GM12878 (cell line): ENCODE measurements around the gene TMEM72. TPM values are rescaled to one million over a fixed set of nuclear protein-coding genes. Genes with fewer than 3 reads are reported as not detected.

Experiments
- ATAC-seq: fragments of 200-7000 bp; cut with Tn5 transposase; 3 replicates; pipeline ENCODE4 v1.9.1; 2020; ENCODE audit warnings: mild to moderate bottlenecking, moderate library complexity
- BruUV-seq: library from RNA; stranded (reverse); fragments of 400-500 nt; replicated peaks from 2 replicates; lab custom pipeline; 2021; lab: Mats Ljungman, UMichigan
- CTCF ChIA-PET: fragments of 300-600 bp; sonication (Branson Sonifier 250); formaldehyde crosslinking; extraction: SDS; loops from one replicate; lab custom pipeline; 2021; ENCODE audit warnings: inconsistent platforms; lab: Yijun Ruan, JAX
- POLR2A ChIA-PET: fragments of 350-600 bp; formaldehyde crosslinking; extraction: SDS; loops from one replicate; lab custom pipeline; 2021; ENCODE audit warnings: inconsistent platforms; lab: Charles Lee
- RAD21 ChIA-PET: fragments of 300-600 bp; sonication (Branson Sonifier 250); formaldehyde crosslinking; loops from one replicate; lab custom pipeline; 2023; ENCODE audit warnings: antibody characterized with exemption; ENCODE audit not compliant: unreplicated experiment; lab: Charles Lee
- SMC1A ChIA-PET: fragments of 300-600 bp; sonication (Branson Sonifier 250); formaldehyde crosslinking; loops from one replicate; lab custom pipeline; 2023; ENCODE audit not compliant: unreplicated experiment, uncharacterized antibody; lab: Charles Lee
- DNase-seq: peaks from one replicate; pipeline ENCODE4 v3.0.0-alpha.2; 2011; ENCODE audit warnings: low read depth, low spot score
- FAIRE-seq: peaks from 3 replicates; lab custom pipeline; 2011; peaks lifted over from hg19 to GRCh38; lab: Jason Lieb, UNC
- H2AFZ ChIP-seq: 2 replicates; pipeline ENCODE4 v1.6.0; 2011; ENCODE audit warnings: low read depth, low read length, control low read depth; ENCODE audit not compliant: control insufficient read depth
- H3K27ac ChIP-seq: 2 replicates; pipeline ENCODE4 v1.5.1; 2011; ENCODE audit warnings: control low read depth; ENCODE audit not compliant: control insufficient read depth, insufficient read depth
- H3K27me3 ChIP-seq, 2 experiments: replicated peaks in 1 of 2; 2 replicates each; pipeline versions ENCODE4 v1.6.0 to v1.6.1; 2011; ENCODE audit warnings: low read length in 1 of 2; ENCODE audit not compliant: control insufficient read depth in 2 of 2, insufficient read depth in 2 of 2
- H3K36me3 ChIP-seq, 2 experiments: 2 replicates each; pipeline ENCODE4 v1.5.1; 2011; ENCODE audit warnings: low read length in 1 of 2; ENCODE audit not compliant: control insufficient read depth in 2 of 2, insufficient read depth in 2 of 2
- H3K4me1 ChIP-seq: 2 replicates; pipeline ENCODE4 v1.6.1; 2011; ENCODE audit warnings: mild to moderate bottlenecking, low read length, moderate library complexity, mixed read lengths; ENCODE audit not compliant: control insufficient read depth, insufficient read depth
- H3K4me2 ChIP-seq: 2 replicates; pipeline ENCODE4 v1.6.0; 2011; ENCODE audit warnings: control low read depth; ENCODE audit not compliant: control insufficient read depth, insufficient read depth
- H3K4me3 ChIP-seq: fragments of 200-600 bp; sonication (generic); 2 replicates; pipeline ENCODE4 v1.5.1; 2016
- H3K79me2 ChIP-seq: 2 replicates; pipeline ENCODE4 v1.6.0; 2011; ENCODE audit warnings: low read length; ENCODE audit not compliant: control insufficient read depth, insufficient read depth
- H3K9ac ChIP-seq: 2 replicates; pipeline ENCODE4 v1.8.0; 2011; ENCODE audit warnings: low read length, control low read depth, mixed read lengths; ENCODE audit not compliant: control insufficient read depth, insufficient read depth
- H3K9me3 ChIP-seq: replicated peaks from 3 replicates; pipeline ENCODE4 v1.5.1; 2011; ENCODE audit warnings: mild to moderate bottlenecking, low read length; ENCODE audit not compliant: control insufficient read depth, insufficient read depth
- H4K20me1 ChIP-seq: 2 replicates; pipeline ENCODE4 v1.6.0; 2011; ENCODE audit not compliant: control insufficient read depth, insufficient read depth
- ATF3 ChIP-seq: IDR thresholded peaks from 2 replicates; pipeline ENCODE4 v1.6.1; 2011; ENCODE audit warnings: low read depth, mild to moderate bottlenecking, low read length, moderate library complexity, borderline replicate concordance; ENCODE audit errors: extremely low read depth
- HDAC6 ChIP-seq: fragments of 200-600 bp; sonication (generic); IDR thresholded peaks from one replicate; pipeline ENCODE4 v1.8.0; 2017; ENCODE audit warnings: antibody characterized with exemption; ENCODE audit not compliant: unreplicated experiment
- MEF2B ChIP-seq: fragments of 450-650 bp; IDR thresholded peaks from 2 replicates; pipeline ENCODE4 v1.6.1; 2018; ENCODE audit warnings: mild to moderate bottlenecking, moderate library complexity; ENCODE audit not compliant: partially characterized antibody, poor library complexity, severe bottlenecking
- MYB ChIP-seq: fragments of 150-350 bp; IDR thresholded peaks from 2 replicates; pipeline ENCODE4 v1.6.1; 2014; ENCODE audit warnings: mild to moderate bottlenecking, low read depth, low read length, borderline replicate concordance
- PKNOX1 ChIP-seq: fragments of 450-650 bp; IDR thresholded peaks from 2 replicates; pipeline ENCODE4 v1.6.1; 2016; ENCODE audit warnings: mild to moderate bottlenecking
- POLR2AphosphoS2 ChIP-seq: IDR thresholded peaks from 2 replicates; pipeline ENCODE4 v1.6.1; 2011; ENCODE audit warnings: low read depth, mild to moderate bottlenecking, low read length, improper control_type of control experiment, moderate library complexity
- RBBP5 ChIP-seq: fragments of 200-600 bp; sonication (generic); conservative IDR thresholded peaks from 2 replicates; pipeline ENCODE4 v1.6.1; 2016
- TAF1 ChIP-seq: IDR thresholded peaks from 2 replicates; pipeline ENCODE4 v1.6.1; 2011; ENCODE audit warnings: mild to moderate bottlenecking, low read depth, low read length, borderline replicate concordance
- TCF12 ChIP-seq: IDR thresholded peaks from 2 replicates; pipeline ENCODE4 v1.6.1; 2011; ENCODE audit warnings: low read depth, mild to moderate bottlenecking, low read length
- WGBS: methylation state at CpG from one replicate; pipeline ENCODE4 v1.1.6; 2016; ENCODE audit warnings: low lambda C conversion rate; ENCODE audit not compliant: insufficient replicate concordance, insufficient coverage; ENCODE audit errors: missing lambda C conversion rate; 5-methylcytosine and 5-hydroxymethylcytosine counted together
- in situ Hi-C: fragments of 300-500 bp; cut with MboI; formaldehyde crosslinking; loops from 9 replicates; pipeline ENCODE4 v1.14.3; 2018; ENCODE audit warnings: mixed read lengths
- intact Hi-C: fragments of 100-400 bp; cut with micrococcal nuclease; formaldehyde crosslinking; loops from one replicate; pipeline ENCODE4 v1.14.2; 2022; ENCODE audit not compliant: unreplicated experiment
- polyA plus RNA-seq, 11 experiments: library from polyadenylated mRNA; depleted of rRNA in 4 of 11; unstranded in 6 of 11; stranded (reverse) in 5 of 11; fragments of >200 nt; fragmentation: Nextera tagmentation in 4 of 11; fragmentation: Illumina TruSeq in 1 of 11; extraction: Ambion mirVana in 4 of 11; extraction: Trizol in 1 of 11; gene quantifications; 1 replicate in 1 of 11; 2 replicates in 10 of 11; pipeline versions ENCODE4 v1.2.1 to v1.2.3, GENCODE V29; 2011 to 2016; ENCODE audit warnings: inconsistent platforms in 2 of 11, missing spikeins in 2 of 11, low read depth in 1 of 11
- total RNA-seq, 4 experiments: library from RNA; depleted of rRNA in 3 of 4; stranded (reverse); fragments of >200 nt in 3 of 4; fragmentation: Illumina TruSeq in 1 of 4; extraction: Trizol in 1 of 4; gene quantifications; 2 replicates each; pipeline versions ENCODE4 v1.2.1 to v1.2.3, GENCODE V29; 2013 to 2021

The TMEM72 gene
- total and polyA plus RNA-seq, 10 of the 15 experiments (the other 5 are each of a cell fraction or from before 2014, with no cell fraction given), result 0.12 TPM; not detected in 9

GRCh38 chr10:44894691-44895090 is 16.4 kb upstream of the TMEM72 start (continued):
- no peak for TF ChIP-seq POLR2AphosphoS2
- TF ChIP-seq TAF1, result no peak
- TF ChIP-seq, all 136 proteins: peak for 0

GRCh38 chr10:44895280-44895679 is 15.9 kb upstream of the TMEM72 start:
- Histone ChIP-seq H2AFZ (no peak overlapping the region), H3K4me2 (no peak overlapping the region), H3K27me3 (no peaks in the 10 kb centered on the region; a peak in 2 of 4 replicates), H4K20me1 (no peaks in the 10 kb centered on the region), H3K79me2 (no peaks in the 10 kb centered on the region), H3K36me3 (no peaks in the 10 kb centered on the region), H3K4me3 (no peak overlapping the region), H3K27ac (no peak overlapping the region), H3K4me1 (no peaks in the 10 kb centered on the region), H3K9me3 (no peaks in the 10 kb centered on the region; the same call in 2 of the 3 replicates), H3K9ac (no peak overlapping the region)
- RAD21 ChIA-PET, result interaction anchor here (2.6 kb wide), 1 partner anchor 16 kb away, joined by 9 read pairs; the partner anchor contains the start of gene TMEM72
- CTCF ChIA-PET, result interaction anchor here (0.5 kb wide), 1 partner anchor 340 kb away, joined by 3 read pairs; no protein-coding TSS in a partner anchor
- DNase-seq, result no peak
- TF ChIP-seq ATF3 (no peak), PKNOX1 (peak; percentile 60), MYB (no peak), HDAC6 (no peak), RBBP5 (no peak), MEF2B (peak; percentile 56), TCF12 (no peak)
- ATAC-seq, result peak; percentile 55
- POLR2A ChIA-PET, result no interaction called here
- 22% methylated on average over 5 of the region's 5 CpGs for WGBS
- no TSS peak for BruUV-seq
- SMC1A ChIA-PET, result interaction anchor here (0.6 to 1.2 kb wide), 3 partner anchors 12 to 30 kb away, joined by 3 to 4 read pairs (median 3); no protein-coding TSS in a partner anchor
- in situ Hi-C loops, result no loop called here
- FAIRE-seq, result no peak
- intact Hi-C loops, result no loop called here
